Activated naive CD4-positive, alpha-beta T cell treated with anti-CD3 and anti-CD28 coated beads, Interleukin-2, amount 10 ng/mL, durations not matched to agents 5 hours and 36 hours (primary cell): ENCODE measurements around the gene CHRM1. TPM values are rescaled to one million over a fixed set of nuclear protein-coding genes. Genes with fewer than 3 reads are reported as not detected.

ENCODE experiments used
- total RNA-seq, 2 experiments: library from RNA; stranded (reverse); gene quantifications; one replicate each; pipeline ENCODE4 v1.2.3, GENCODE V29; 2021

The CHRM1 gene, protein sequence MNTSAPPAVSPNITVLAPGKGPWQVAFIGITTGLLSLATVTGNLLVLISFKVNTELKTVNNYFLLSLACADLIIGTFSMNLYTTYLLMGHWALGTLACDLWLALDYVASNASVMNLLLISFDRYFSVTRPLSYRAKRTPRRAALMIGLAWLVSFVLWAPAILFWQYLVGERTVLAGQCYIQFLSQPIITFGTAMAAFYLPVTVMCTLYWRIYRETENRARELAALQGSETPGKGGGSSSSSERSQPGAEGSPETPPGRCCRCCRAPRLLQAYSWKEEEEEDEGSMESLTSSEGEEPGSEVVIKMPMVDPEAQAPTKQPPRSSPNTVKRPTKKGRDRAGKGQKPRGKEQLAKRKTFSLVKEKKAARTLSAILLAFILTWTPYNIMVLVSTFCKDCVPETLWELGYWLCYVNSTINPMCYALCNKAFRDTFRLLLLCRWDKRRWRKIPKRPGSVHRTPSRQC
- total RNA-seq, result not detected

DNA sequence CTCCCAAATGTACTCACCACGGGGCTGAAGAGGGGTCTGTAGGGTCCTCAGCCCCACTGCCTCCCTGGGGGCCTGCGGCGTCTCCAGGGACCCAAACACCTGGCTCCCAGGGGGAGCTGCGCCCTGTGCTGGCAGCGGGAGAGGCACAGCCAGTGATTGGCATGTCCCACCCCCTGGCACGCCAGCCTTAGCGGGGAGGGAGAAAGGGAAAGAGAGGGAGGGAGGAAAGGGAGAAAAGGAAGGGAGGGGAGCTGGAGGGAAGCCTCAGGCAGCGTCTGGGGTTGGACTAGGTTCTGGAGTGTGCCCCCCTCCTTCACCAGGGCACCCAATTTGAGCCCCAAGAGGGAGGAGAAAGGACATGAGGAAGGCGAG, at the start of gene CHRM1:
TSS of gene CHRM1 (minus strand) at position 163 of the 372 bp plus-strand sequence. CDS start 10,263 bp downstream, outside the sequence.

DNA sequence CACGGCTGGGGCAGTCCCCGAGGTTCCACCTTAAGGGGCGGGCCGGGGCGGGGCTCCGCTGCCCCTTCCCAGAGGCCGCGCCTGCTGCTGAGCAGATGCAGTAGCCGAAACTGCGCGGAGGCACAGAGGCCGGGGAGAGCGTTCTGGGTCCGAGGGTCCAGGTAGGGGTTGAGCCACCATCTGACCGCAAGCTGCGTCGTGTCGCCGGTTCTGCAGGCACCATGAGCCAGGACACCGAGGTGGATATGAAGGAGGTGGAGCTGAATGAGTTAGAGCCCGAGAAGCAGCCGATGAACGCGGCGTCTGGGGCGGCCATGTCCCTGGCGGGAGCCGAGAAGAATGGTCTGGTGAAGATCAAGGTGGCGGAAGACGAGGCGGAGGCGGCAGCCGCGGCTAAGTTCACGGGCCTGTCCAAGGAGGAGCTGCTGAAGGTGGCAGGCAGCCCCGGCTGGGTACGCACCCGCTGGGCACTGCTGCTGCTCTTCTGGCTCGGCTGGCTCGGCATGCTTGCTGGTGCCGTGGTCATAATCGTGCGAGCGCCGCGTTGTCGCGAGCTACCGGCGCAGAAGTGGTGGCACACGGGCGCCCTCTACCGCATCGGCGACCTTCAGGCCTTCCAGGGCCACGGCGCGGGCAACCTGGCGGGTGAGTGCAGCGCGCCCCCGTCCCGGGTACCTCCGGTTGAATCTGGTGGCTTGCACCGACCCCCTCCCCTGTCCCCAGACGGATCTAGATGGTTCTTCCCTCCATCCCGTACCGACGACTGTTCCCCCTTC, 40.2 kb downstream of the CHRM1 start, which contains the start of gene SLC3A2:
TSS of gene SLC3A2 (plus strand) at position 94 of the 776 bp plus-strand sequence. CDS start at position 222, 128 bp downstream.

Other genes starting within 250 kb of the CHRM1 start
- gene UQCC3, start 249.7 kb downstream of the CHRM1 start, total RNA-seq, result 1 to 10 TPM; 6.2 to 8.1 TPM
- gene LBHD1, start 249.1 kb downstream of the CHRM1 start, total RNA-seq, result 10 to 100 TPM; 26.5 to 28.9 TPM
- 100 to 1,000 TPM; 157 to 162 TPM for gene UBXN1, start 242.3 kb downstream of the CHRM1 start, total RNA-seq
- gene LRRN4CL, start 231.8 kb downstream of the CHRM1 start, total RNA-seq, result under 1 TPM; 0.14 to 0.35 TPM
- gene BSCL2, start 213.9 kb downstream of the CHRM1 start, total RNA-seq, result 10 to 100 TPM; 26.6 to 33.7 TPM
- gene GNG3, start 213.7 kb downstream of the CHRM1 start, total RNA-seq, result not detected
- 10 to 100 TPM; 60.2 to 63.0 TPM for gene HNRNPUL2, start 193.9 kb downstream of the CHRM1 start, total RNA-seq
- gene TTC9C, start 192.9 kb downstream of the CHRM1 start, total RNA-seq, result 10 to 100 TPM; 42.4 to 43.6 TPM
- gene ZBTB3, start 167.2 kb downstream of the CHRM1 start, total RNA-seq, result 10 to 100 TPM; 14.8 to 17.8 TPM
- 10 to 100 TPM; 84.5 to 93.5 TPM for gene POLR2G, start 159.8 kb downstream of the CHRM1 start, total RNA-seq
- gene TAF6L, start 150.0 kb downstream of the CHRM1 start, total RNA-seq, result 10 to 100 TPM; 21.3 to 22.1 TPM
- 10 to 100 TPM; 45.4 to 45.5 TPM for gene TMEM179B, start 134.0 kb downstream of the CHRM1 start, total RNA-seq
- gene TMEM223, start 129.4 kb downstream of the CHRM1 start, total RNA-seq, result 10 to 100 TPM; 19.1 to 21.5 TPM
- gene NXF1, start 115.9 kb downstream of the CHRM1 start, total RNA-seq, result 100 to 1,000 TPM; 101 to 104 TPM
- gene STX5, start 89.3 kb downstream of the CHRM1 start, total RNA-seq, result 10 to 100 TPM; 43.5 to 43.8 TPM
- gene TEX54, start 88.5 kb downstream of the CHRM1 start, total RNA-seq, result not detected
- 10 to 100 TPM; 64.7 to 71.4 TPM for gene WDR74, start 81.8 kb downstream of the CHRM1 start, total RNA-seq
- 100 to 1,000 TPM; 150 to 157 TPM for gene SLC3A2, start 40.5 kb downstream of the CHRM1 start, total RNA-seq
- not detected for gene SLC22A6, start 63.6 kb upstream of the CHRM1 start, total RNA-seq
- not detected for gene SLC22A8, start 94.5 kb upstream of the CHRM1 start, total RNA-seq
- not detected for gene SLC22A24, start 222.9 kb upstream of the CHRM1 start, total RNA-seq